Measurements from ENCODE around the gene PRH2.

Gene PRH2

GRCh38 chr12:10928746-10929286, at the start of gene PRH2:
Gene PRH2, plus strand, starts transcription at chr12:10929236. Its CDS starts 38 bp downstream, at chr12:10929274.
- DNase-seq (ENCODE audit: low read depth, low spot score): no peak
- TF ChIP-seq SUZ12 (IDR thresholded peaks at IDR 0.05; ENCODE audit: extremely low read depth, insufficient read depth, insufficient read length): no peak
- no peaks in the 10 kb centered on the region for H3K27me3 ChIP-seq (ENCODE audit: insufficient read depth, insufficient read length)
- H3K4me3 ChIP-seq (ENCODE audit: insufficient read length, low read depth): no peak within 1 kb of the TSS
- H3K9ac ChIP-seq (ENCODE audit: insufficient read length, low read depth): no peak within 1 kb of the TSS
- H3K4me1 ChIP-seq (ENCODE audit: insufficient read depth, insufficient read length): no peaks in the 10 kb centered on the region
- H3K9me3 ChIP-seq (ENCODE audit: insufficient read depth, low read length): no peaks in the 10 kb centered on the region
- no peaks in the 10 kb centered on the region for H3K36me3 ChIP-seq (ENCODE audit: insufficient read depth, insufficient read length, low read length)

GRCh38 chr12:10884086-10884725, 44.8 kb upstream of the PRH2 start, which contains the start of gene PRH1:
Gene PRH1, minus strand, starts transcription at chr12:10884255. Its CDS starts 38 bp downstream, at chr12:10884217.
- H3K4me1 ChIP-seq (ENCODE audit: insufficient read depth, insufficient read length): no peaks in the 10 kb centered on the region
- DNase-seq (ENCODE audit: low read depth, low spot score): no peak
- TF ChIP-seq YY1 (IDR thresholded peaks at IDR 0.05; ENCODE audit: insufficient read depth, insufficient read length) (no peak), ZNF274 (IDR thresholded peaks at IDR 0.05; ENCODE audit: low read depth, low read length) (no peak), SUZ12 (IDR thresholded peaks at IDR 0.05; ENCODE audit: extremely low read depth, insufficient read depth, insufficient read length) (no peak)
- H3K9ac ChIP-seq (ENCODE audit: insufficient read length, low read depth): no peak within 1 kb of the TSS
- H3K9me3 ChIP-seq (ENCODE audit: insufficient read depth, low read length): no peaks in the 10 kb centered on the region
- H3K36me3 ChIP-seq (ENCODE audit: insufficient read depth, insufficient read length, low read length): no peaks in the 10 kb centered on the region
- H3K27me3 ChIP-seq (ENCODE audit: insufficient read depth, insufficient read length): no peaks in the 10 kb centered on the region
- no peak within 1 kb of the TSS for H3K4me3 ChIP-seq (ENCODE audit: insufficient read length, low read depth)

- Histone ChIP-seq H3K27me3 (ENCODE audit: insufficient read depth, insufficient read length) (no peaks in the 10 kb centered on the region), H3K4me3 (ENCODE audit: insufficient read length, low read depth) (no peak overlapping the region), H3K36me3 (ENCODE audit: insufficient read depth, insufficient read length, low read length) (no peaks in the 10 kb centered on the region), H3K9me3 (ENCODE audit: insufficient read depth, low read length) (no peaks in the 10 kb centered on the region), H3K4me1 (ENCODE audit: insufficient read depth, insufficient read length) (no peaks in the 10 kb centered on the region), H3K9ac (ENCODE audit: insufficient read length, low read depth) (no peak overlapping the region)
- DNase-seq (ENCODE audit: low read depth, low spot score): no peak
- no peak for TF ChIP-seq YY1 (IDR thresholded peaks at IDR 0.05; ENCODE audit: insufficient read depth, insufficient read length)
Measured at GRCh38 chr12:10889226-10889625, 39.8 kb upstream of the PRH2 start.

- TF ChIP-seq YY1 (IDR thresholded peaks at IDR 0.05; ENCODE audit: insufficient read depth, insufficient read length) (no peak), ZNF274 (IDR thresholded peaks at IDR 0.05; ENCODE audit: low read depth, low read length) (no peak), SUZ12 (IDR thresholded peaks at IDR 0.05; ENCODE audit: extremely low read depth, insufficient read depth, insufficient read length) (no peak)
- Histone ChIP-seq H3K36me3 (ENCODE audit: insufficient read depth, insufficient read length, low read length) (no peaks in the 10 kb centered on the region), H3K4me3 (ENCODE audit: insufficient read length, low read depth) (no peak overlapping the region), H3K4me1 (ENCODE audit: insufficient read depth, insufficient read length) (no peaks in the 10 kb centered on the region), H3K9me3 (ENCODE audit: insufficient read depth, low read length) (no peaks in the 10 kb centered on the region), H3K9ac (ENCODE audit: insufficient read length, low read depth) (no peak overlapping the region), H3K27me3 (ENCODE audit: insufficient read depth, insufficient read length) (no peaks in the 10 kb centered on the region)
- no peak for DNase-seq (ENCODE audit: low read depth, low spot score)
Measured at GRCh38 chr12:10891937-10892336, 37.1 kb upstream of the PRH2 start.

GRCh38 chr12:10896854-10897253, 32.2 kb upstream of the PRH2 start:
- Histone ChIP-seq H3K4me3 (ENCODE audit: insufficient read length, low read depth) (no peak overlapping the region), H3K9me3 (ENCODE audit: insufficient read depth, low read length) (no peaks in the 10 kb centered on the region), H3K27me3 (ENCODE audit: insufficient read depth, insufficient read length) (no peaks in the 10 kb centered on the region), H3K36me3 (ENCODE audit: insufficient read depth, insufficient read length, low read length) (no peaks in the 10 kb centered on the region), H3K4me1 (ENCODE audit: insufficient read depth, insufficient read length) (no peaks in the 10 kb centered on the region), H3K9ac (ENCODE audit: insufficient read length, low read depth) (no peak overlapping the region)
- TF ChIP-seq YY1 (IDR thresholded peaks at IDR 0.05; ENCODE audit: insufficient read depth, insufficient read length) (no peak), SUZ12 (IDR thresholded peaks at IDR 0.05; ENCODE audit: extremely low read depth, insufficient read depth, insufficient read length) (no peak), ZNF274 (IDR thresholded peaks at IDR 0.05; ENCODE audit: low read depth, low read length) (no peak)
- no peak for DNase-seq (ENCODE audit: low read depth, low spot score)

- no peak for DNase-seq (ENCODE audit: low read depth, low spot score)
- H3K9ac ChIP-seq (ENCODE audit: insufficient read length, low read depth): no peak overlapping the region
- peaks cover 31% of the 10 kb centered on the region; the same call in 1 of the 2 replicates for H3K9me3 ChIP-seq (ENCODE audit: insufficient read depth, low read length)
- H3K36me3 ChIP-seq (ENCODE audit: insufficient read depth, insufficient read length, low read length): no peaks in the 10 kb centered on the region
- H3K4me3 ChIP-seq (ENCODE audit: insufficient read length, low read depth): no peak overlapping the region
- H3K4me1 ChIP-seq (ENCODE audit: insufficient read depth, insufficient read length): no peaks in the 10 kb centered on the region
- TF ChIP-seq YY1 (IDR thresholded peaks at IDR 0.05; ENCODE audit: insufficient read depth, insufficient read length) (no peak), SUZ12 (IDR thresholded peaks at IDR 0.05; ENCODE audit: extremely low read depth, insufficient read depth, insufficient read length) (no peak), ZNF274 (IDR thresholded peaks at IDR 0.05; ENCODE audit: low read depth, low read length) (no peak)
- no peaks in the 10 kb centered on the region for H3K27me3 ChIP-seq (ENCODE audit: insufficient read depth, insufficient read length)
Measured at GRCh38 chr12:10900530-10900929, 28.5 kb upstream of the PRH2 start.

GRCh38 chr12:10900972-10901371, 28.1 kb upstream of the PRH2 start:
- Histone ChIP-seq H3K27me3 (ENCODE audit: insufficient read depth, insufficient read length) (no peaks in the 10 kb centered on the region), H3K9me3 (ENCODE audit: insufficient read depth, low read length) (peaks cover 36% of the 10 kb centered on the region; the same call in 1 of the 2 replicates), H3K9ac (ENCODE audit: insufficient read length, low read depth) (no peak overlapping the region), H3K4me3 (ENCODE audit: insufficient read length, low read depth) (no peak overlapping the region), H3K36me3 (ENCODE audit: insufficient read depth, insufficient read length, low read length) (no peaks in the 10 kb centered on the region), H3K4me1 (ENCODE audit: insufficient read depth, insufficient read length) (no peaks in the 10 kb centered on the region)
- no peak for TF ChIP-seq YY1 (IDR thresholded peaks at IDR 0.05; ENCODE audit: insufficient read depth, insufficient read length)
- TF ChIP-seq SUZ12 (IDR thresholded peaks at IDR 0.05; ENCODE audit: extremely low read depth, insufficient read depth, insufficient read length): no peak
- TF ChIP-seq ZNF274 (IDR thresholded peaks at IDR 0.05; ENCODE audit: low read depth, low read length): no peak
- DNase-seq (ENCODE audit: low read depth, low spot score): no peak
